ENCODE measurements around the gene GOLGA8N.

The GOLGA8N gene

DNA sequence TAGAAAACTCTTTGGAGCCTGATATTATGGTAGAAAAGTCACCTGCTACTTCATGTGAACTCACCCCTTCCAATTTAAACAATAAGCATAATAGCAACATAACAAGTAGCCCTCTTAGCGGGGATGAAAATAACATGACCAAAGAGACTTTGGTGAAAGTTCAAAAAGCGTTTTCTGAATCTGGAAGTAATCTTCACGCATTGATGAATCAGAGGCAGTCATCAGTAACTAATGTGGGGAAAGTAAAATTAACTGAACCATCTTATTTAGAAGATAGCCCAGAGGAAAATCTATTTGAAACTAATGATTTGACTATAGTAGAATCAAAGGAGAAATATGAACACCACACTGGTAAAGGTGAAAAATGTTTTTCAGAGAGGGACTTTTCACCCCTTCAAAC is 43.2 kb downstream of the GOLGA8N start:
- peak; percentile 28 for DNase-seq (ENCODE audit: low read depth)
- TF ChIP-seq, protein P1, sequence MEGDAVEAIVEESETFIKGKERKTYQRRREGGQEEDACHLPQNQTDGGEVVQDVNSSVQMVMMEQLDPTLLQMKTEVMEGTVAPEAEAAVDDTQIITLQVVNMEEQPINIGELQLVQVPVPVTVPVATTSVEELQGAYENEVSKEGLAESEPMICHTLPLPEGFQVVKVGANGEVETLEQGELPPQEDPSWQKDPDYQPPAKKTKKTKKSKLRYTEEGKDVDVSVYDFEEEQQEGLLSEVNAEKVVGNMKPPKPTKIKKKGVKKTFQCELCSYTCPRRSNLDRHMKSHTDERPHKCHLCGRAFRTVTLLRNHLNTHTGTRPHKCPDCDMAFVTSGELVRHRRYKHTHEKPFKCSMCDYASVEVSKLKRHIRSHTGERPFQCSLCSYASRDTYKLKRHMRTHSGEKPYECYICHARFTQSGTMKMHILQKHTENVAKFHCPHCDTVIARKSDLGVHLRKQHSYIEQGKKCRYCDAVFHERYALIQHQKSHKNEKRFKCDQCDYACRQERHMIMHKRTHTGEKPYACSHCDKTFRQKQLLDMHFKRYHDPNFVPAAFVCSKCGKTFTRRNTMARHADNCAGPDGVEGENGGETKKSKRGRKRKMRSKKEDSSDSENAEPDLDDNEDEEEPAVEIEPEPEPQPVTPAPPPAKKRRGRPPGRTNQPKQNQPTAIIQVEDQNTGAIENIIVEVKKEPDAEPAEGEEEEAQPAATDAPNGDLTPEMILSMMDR (conservative IDR thresholded peaks at IDR 0.05; ENCODE audit: control insufficient read depth, insufficient read depth, low read depth, low read length) = no peak
- H3K4me3 ChIP-seq (ENCODE audit: control insufficient read depth, low read depth, low read length) = no peak overlapping the region

DNA sequence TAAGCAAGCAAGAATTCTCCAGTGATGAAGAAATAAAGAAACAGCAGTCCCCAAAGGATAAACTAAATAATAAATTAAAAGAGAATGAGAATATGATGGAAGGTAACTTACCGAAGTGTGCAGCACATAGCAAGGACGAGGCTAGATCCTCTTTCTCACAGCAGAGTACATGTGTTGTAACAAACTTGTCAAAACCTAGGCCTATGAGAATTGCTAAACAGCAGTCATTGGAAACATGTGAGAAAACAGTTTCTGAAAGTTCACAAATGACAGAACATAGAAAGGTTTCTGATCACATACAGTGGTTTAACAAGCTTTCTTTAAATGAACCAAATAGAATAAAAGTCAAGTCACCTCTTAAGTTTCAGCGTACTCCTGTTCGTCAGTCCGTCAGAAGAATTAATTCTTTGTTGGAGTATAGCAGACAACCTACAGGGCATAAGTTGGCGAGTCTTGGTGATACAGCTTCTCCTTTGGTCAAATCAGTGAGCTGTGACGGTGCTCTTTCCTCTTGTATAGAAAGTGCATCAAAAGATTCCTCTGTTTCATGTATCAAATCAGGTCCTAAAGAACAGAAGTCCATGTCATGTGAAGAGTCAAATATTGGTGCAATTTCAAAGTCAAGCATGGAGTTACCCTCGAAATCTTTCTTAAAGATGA is 43.8 kb downstream of the GOLGA8N start:
- H3K4me3 ChIP-seq (ENCODE audit: control insufficient read depth, low read depth, low read length) = no peak overlapping the region
- TF ChIP-seq, protein P1 (conservative IDR thresholded peaks at IDR 0.05; ENCODE audit: control insufficient read depth, insufficient read depth, low read depth, low read length) = no peak
- DNase-seq (ENCODE audit: low read depth) = no peak

DNA sequence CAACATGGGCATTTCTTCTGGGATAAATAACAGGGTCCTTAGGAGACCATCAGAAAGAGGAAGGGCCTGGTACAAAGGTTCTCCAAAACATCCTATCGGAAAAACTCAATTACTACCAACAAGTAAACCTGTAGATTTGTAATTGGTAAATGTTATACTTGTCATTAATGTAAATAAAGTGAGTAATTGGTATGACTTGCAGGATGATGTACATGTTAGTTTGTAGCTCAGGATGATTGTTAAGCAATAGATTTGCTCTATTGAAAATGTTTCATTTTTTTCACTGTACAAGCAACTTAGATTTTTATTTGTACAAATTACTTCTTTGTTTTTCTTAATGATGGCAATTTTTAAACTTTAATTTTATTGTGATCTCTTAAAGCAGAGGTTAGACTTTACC is 44.4 kb downstream of the GOLGA8N start:
- DNase-seq (ENCODE audit: low read depth) = no peak
- no peak overlapping the region for H3K4me3 ChIP-seq (ENCODE audit: control insufficient read depth, low read depth, low read length)
- TF ChIP-seq, protein P1 (conservative IDR thresholded peaks at IDR 0.05; ENCODE audit: control insufficient read depth, insufficient read depth, low read depth, low read length) = no peak

DNA sequence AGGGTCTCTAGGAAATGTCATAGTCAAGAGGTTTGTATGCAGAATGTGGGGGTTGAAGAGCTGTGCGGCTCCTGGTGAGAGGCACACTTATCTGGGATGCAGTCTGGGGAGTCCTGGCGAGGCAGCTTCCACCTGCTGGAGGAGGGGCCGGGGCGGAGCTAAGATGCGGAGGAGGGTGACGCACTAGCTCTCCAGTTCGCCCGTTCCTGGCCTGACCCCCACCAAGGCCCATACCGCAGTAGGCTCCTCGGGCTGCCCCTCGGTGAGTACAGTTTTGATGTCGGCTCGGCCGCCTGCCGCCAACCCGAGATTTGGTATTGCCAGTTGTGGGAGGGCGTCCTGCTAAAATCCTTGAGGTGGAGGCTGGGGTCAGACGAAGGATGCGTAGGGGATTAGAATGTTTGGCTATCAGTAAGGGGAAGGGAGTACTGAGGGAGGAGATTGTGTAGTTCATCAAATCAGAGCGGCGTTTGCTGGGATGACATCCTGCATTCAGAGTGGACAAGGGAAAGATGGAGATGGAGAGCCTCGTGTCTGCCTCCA is 48.3 kb downstream of the GOLGA8N start, which contains the start of gene SCG5:
Gene SCG5 (plus strand): TSS at position 194 of the 543 bp plus-strand sequence. CDS start 1,883 bp downstream, outside the sequence.
- DNase-seq (ENCODE audit: low read depth) = peak; percentile 63

DNA sequence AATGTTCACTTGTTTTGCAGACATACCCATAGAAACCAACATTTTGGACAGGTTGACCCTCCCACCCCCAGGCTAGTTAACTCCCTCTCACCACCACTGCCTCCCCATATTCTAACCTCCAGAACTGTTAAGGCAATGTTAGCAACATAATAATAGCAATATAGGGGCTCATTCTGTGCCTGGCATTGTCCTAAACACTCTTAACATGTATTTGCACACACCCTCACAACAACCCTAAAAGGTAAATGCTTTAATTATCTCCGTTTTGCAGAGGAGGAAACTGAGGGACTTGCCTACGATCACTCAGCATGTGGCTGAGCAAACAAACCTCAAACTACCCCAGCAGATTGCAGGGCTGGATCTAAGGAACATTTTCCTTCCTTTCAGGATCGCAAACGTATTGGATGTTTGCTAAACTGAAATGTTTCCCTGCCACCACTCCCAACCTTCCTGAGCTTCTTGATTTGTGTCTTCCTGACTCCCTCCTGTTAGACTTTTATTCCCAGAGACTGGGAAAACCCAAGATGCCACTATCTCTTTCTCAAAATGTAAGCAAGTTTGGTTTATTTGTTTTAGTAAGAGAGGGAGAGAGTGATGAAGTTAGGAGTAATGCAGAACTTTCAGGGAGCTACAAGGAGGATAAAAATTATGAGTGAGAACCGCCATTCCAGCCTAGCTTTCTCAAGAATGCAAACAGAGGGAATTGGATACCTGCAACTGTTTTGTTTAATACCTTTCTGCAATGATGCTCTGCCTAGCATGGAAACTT is 49.6 kb downstream of the GOLGA8N start:
- no peak overlapping the region for H3K4me3 ChIP-seq (ENCODE audit: control insufficient read depth, low read depth, low read length)
- no peak for DNase-seq (ENCODE audit: low read depth)
- TF ChIP-seq, protein P1 (conservative IDR thresholded peaks at IDR 0.05; ENCODE audit: control insufficient read depth, insufficient read depth, low read depth, low read length) = no peak

More for the DNA sequence above, 48.3 kb downstream of the GOLGA8N start, which contains the start of gene SCG5:
- peak within 1 kb of the TSS; percentile 50 for H3K4me3 ChIP-seq (ENCODE audit: control insufficient read depth, low read depth, low read length)
- TF ChIP-seq, protein P1 (conservative IDR thresholded peaks at IDR 0.05; ENCODE audit: control insufficient read depth, insufficient read depth, low read depth, low read length) = no peak

DNA sequence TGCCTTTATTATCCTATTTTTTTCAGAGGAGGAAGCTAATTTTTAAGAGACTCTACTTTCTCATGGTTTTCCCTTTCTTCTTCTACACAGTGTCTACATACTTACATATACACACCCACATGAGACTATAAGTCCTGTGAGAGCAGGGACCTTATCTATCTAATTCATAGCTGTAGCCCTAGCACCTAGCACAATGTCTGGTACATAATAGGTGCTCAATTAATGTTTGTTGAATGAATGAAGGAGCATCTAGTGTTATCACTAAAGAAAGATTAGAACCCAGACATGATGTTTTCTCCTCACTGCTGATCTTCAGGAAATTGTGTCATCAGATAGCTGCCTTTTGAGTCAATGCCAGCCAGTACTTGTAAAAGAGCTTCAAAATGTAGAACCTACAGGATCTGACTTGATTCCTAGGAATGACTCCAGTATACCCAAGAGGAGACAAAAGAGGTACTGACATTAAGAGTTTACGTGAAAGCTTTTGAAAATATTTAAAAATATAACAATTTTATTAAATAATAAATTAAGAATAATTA is 50.7 kb downstream of the GOLGA8N start:
- TF ChIP-seq, protein P1 (conservative IDR thresholded peaks at IDR 0.05; ENCODE audit: control insufficient read depth, insufficient read depth, low read depth, low read length) = no peak
- H3K4me3 ChIP-seq (ENCODE audit: control insufficient read depth, low read depth, low read length) = no peak overlapping the region
- no peak for DNase-seq (ENCODE audit: low read depth)
